PFSK-1 (cell line): ENCODE data around the gene TRIM45.

Experiments used
- FOXP2 ChIP-seq: optimal IDR thresholded peaks from 2 replicates; pipeline ENCODE3; 2011; ENCODE audit warnings: borderline replicate concordance, control low read depth, inconsistent platforms; ENCODE audit not compliant: insufficient read depth; ENCODE audit errors: extremely low read length, extremely low read depth
- POLR2AphosphoS5 ChIP-seq: IDR thresholded peaks from 2 replicates; pipeline ENCODE4 v1.6.1; 2012; ENCODE audit warnings: low read depth, mild to moderate bottlenecking, control low read depth, low read length, moderate library complexity
- REST ChIP-seq, 2 experiments: IDR thresholded peaks; 2 replicates each; pipeline versions ENCODE4 v1.6.1 to v1.8.0; 2011 to 2012; ENCODE audit warnings: low read depth in 2 of 2, low read length in 2 of 2, control low read depth in 1 of 2, inconsistent platforms in 1 of 2, mild to moderate bottlenecking in 1 of 2, moderate library complexity in 1 of 2; ENCODE audit not compliant: insufficient read depth in 1 of 2
- SIN3A ChIP-seq: IDR thresholded peaks from 2 replicates; pipeline ENCODE4 v1.6.1; 2012; ENCODE audit warnings: mild to moderate bottlenecking, low read length, moderate library complexity, borderline replicate concordance; ENCODE audit not compliant: insufficient read depth
- TAF1 ChIP-seq: IDR thresholded peaks from 2 replicates; pipeline ENCODE4 v1.6.1; 2012; ENCODE audit warnings: low read length, control low read depth, borderline replicate concordance; ENCODE audit not compliant: insufficient read depth

TRIM45 gene

GRCh38 chr1:117068580-117068979, 53.0 kb downstream of the TRIM45 start:
- TF ChIP-seq POLR2AphosphoS5, result no peak
- no peak for TF ChIP-seq FOXP2
- TF ChIP-seq TAF1, result no peak
- no peak for TF ChIP-seq REST (IDR thresholded peaks at IDR 0.05; ENCODE audit: insufficient read depth in 1 of 2, low read depth in 2 of 2, low read length in 2 of 2)
- no peak for TF ChIP-seq SIN3A

DNA sequence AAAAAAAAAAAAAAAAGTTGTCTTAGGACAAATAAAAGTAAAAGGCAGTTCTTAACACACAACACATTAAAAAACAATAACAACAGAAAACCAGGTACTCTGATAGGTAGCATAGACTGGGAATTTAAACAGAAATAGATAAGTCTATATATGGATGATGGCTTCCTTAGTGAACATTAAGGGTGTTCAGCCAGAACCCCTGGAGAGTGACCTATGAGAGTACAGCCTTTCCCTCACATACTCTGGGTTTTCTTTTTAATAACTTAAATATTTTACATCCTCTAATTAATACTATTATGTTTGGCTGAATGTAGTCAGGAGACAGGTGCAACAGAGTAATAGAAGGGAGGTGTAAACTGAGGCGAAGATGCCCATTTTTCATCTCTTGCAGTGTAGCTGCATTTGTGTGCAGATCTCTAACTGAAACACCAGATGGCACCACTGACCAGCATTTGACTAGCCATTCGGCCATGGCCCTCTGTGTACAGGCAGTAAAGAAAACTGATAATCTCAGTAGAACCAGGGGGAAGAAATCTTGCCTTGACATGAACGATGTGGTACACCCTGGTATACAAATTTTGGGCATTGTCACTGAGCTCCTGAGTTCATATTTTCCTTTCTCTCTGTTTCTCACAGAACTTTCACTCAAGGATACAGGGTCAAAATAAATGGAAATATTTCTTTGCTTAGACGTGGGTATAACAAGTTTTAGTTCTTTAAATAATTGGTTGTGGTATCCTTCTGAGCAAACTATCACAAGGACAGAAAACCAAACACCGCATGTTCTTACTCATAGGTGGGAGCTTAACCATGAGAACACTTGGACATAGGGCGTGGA, 53.8 kb downstream of the TRIM45 start:
- no peak for TF ChIP-seq REST (IDR thresholded peaks at IDR 0.05; ENCODE audit: insufficient read depth in 1 of 2, low read depth in 2 of 2, low read length in 2 of 2)

DNA sequence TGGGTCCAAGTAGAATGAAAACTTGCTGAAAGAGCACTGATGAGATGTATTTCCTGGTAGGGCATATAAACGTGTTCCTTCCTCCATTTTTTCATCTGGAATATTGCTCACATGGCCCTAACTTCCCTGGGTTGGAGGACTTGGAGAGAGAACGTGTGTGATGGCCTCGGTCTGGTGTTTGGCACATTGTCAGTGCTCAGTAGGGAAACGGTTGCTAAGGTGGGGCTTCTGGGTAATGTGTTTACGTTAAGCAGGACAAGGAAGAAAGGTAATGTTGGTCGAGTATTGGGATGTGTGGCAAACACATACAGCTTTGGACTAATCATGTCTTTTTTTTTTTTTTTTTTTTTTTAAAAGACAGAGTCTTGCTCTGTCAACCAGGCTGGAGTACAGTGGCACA, 55.2 kb downstream of the TRIM45 start:
- no peak for TF ChIP-seq POLR2AphosphoS5
- TF ChIP-seq TAF1, result no peak
- TF ChIP-seq SIN3A, result no peak
- no peak for TF ChIP-seq REST (IDR thresholded peaks at IDR 0.05; ENCODE audit: insufficient read depth in 1 of 2, low read depth in 2 of 2, low read length in 2 of 2)
- no peak for TF ChIP-seq FOXP2

GRCh38 chr1:117061986-117062415, 59.5 kb downstream of the TRIM45 start:
- TF ChIP-seq SIN3A, result no peak
- no peak for TF ChIP-seq REST (IDR thresholded peaks at IDR 0.05; ENCODE audit: insufficient read depth in 1 of 2, low read depth in 2 of 2, low read length in 2 of 2)
- no peak for TF ChIP-seq FOXP2
- TF ChIP-seq TAF1, result no peak
- TF ChIP-seq POLR2AphosphoS5, result no peak
